Measurements from ENCODE around the gene ARPC2.
A peak's percentile ranks its signal among the peaks of the same experiment; 100 is the strongest.

DNA sequence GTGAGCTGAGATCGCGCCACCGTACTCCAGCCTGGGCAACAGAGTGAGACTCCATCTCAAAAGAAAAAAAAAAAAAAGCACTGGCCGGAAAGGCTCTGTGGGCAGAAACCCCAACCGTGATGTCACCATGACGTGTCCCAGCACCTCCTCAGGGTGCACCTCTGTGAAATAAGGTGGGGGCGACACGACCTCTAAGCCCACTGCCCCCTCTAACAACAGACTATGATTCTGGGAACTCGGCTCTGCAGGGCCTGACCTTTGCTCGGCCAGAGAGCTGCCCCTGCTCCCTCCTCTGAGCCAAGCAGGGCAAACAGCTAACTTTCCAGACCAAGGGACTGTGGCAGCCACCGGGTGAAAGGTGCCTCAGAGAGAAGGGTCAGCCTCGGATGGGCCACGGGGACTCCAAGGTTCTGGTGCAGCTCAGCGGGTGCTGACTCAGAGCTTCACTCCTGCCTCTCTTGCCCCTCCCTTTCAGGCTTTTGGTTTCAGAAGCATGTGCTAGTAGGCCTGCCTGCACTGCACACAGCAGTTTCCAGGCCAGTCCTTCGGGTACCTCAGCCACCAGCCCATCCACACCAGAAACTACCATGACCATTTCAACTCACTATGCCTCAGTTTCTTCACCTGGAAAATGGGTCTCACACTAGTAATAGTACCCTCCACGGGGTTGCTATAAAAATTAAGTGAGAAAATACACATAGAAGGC lies 67.3 kb downstream of the ARPC2 start:
- TF ChIP-seq, protein P1, sequence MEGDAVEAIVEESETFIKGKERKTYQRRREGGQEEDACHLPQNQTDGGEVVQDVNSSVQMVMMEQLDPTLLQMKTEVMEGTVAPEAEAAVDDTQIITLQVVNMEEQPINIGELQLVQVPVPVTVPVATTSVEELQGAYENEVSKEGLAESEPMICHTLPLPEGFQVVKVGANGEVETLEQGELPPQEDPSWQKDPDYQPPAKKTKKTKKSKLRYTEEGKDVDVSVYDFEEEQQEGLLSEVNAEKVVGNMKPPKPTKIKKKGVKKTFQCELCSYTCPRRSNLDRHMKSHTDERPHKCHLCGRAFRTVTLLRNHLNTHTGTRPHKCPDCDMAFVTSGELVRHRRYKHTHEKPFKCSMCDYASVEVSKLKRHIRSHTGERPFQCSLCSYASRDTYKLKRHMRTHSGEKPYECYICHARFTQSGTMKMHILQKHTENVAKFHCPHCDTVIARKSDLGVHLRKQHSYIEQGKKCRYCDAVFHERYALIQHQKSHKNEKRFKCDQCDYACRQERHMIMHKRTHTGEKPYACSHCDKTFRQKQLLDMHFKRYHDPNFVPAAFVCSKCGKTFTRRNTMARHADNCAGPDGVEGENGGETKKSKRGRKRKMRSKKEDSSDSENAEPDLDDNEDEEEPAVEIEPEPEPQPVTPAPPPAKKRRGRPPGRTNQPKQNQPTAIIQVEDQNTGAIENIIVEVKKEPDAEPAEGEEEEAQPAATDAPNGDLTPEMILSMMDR (IDR thresholded peaks at IDR 0.05; ENCODE audit: low read depth, low read length, missing input control) = no peak
- TF ChIP-seq JUND (IDR thresholded peaks at IDR 0.05) (no peak), SP1 (IDR thresholded peaks at IDR 0.05) (peak; percentile 77), RAD21 (IDR thresholded peaks at IDR 0.05) (peak in 1 of 2 donors; percentile 20), GABPA (IDR thresholded peaks at IDR 0.05 in 1 of 2, conservative IDR thresholded peaks at IDR 0.05 in 1 of 2) (no peak), TAF1 (conservative IDR thresholded peaks at IDR 0.05) (no peak), EGR1 (IDR thresholded peaks at IDR 0.05; ENCODE audit: low read depth in 2 of 2) (no peak), YY1 (IDR thresholded peaks at IDR 0.05) (no peak), HNF4A (conservative IDR thresholded peaks at IDR 0.05) (peak; percentile 87 to 88), FOXA1 (IDR thresholded peaks at IDR 0.05) (no peak)
- TF ChIP-seq, protein P2, sequence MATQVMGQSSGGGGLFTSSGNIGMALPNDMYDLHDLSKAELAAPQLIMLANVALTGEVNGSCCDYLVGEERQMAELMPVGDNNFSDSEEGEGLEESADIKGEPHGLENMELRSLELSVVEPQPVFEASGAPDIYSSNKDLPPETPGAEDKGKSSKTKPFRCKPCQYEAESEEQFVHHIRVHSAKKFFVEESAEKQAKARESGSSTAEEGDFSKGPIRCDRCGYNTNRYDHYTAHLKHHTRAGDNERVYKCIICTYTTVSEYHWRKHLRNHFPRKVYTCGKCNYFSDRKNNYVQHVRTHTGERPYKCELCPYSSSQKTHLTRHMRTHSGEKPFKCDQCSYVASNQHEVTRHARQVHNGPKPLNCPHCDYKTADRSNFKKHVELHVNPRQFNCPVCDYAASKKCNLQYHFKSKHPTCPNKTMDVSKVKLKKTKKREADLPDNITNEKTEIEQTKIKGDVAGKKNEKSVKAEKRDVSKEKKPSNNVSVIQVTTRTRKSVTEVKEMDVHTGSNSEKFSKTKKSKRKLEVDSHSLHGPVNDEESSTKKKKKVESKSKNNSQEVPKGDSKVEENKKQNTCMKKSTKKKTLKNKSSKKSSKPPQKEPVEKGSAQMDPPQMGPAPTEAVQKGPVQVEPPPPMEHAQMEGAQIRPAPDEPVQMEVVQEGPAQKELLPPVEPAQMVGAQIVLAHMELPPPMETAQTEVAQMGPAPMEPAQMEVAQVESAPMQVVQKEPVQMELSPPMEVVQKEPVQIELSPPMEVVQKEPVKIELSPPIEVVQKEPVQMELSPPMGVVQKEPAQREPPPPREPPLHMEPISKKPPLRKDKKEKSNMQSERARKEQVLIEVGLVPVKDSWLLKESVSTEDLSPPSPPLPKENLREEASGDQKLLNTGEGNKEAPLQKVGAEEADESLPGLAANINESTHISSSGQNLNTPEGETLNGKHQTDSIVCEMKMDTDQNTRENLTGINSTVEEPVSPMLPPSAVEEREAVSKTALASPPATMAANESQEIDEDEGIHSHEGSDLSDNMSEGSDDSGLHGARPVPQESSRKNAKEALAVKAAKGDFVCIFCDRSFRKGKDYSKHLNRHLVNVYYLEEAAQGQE (IDR thresholded peaks at IDR 0.05) = no peak
- TF ChIP-seq, protein P3, sequence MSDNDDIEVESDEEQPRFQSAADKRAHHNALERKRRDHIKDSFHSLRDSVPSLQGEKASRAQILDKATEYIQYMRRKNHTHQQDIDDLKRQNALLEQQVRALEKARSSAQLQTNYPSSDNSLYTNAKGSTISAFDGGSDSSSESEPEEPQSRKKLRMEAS (IDR thresholded peaks at IDR 0.05) = no peak
- TF ChIP-seq, protein P4, sequence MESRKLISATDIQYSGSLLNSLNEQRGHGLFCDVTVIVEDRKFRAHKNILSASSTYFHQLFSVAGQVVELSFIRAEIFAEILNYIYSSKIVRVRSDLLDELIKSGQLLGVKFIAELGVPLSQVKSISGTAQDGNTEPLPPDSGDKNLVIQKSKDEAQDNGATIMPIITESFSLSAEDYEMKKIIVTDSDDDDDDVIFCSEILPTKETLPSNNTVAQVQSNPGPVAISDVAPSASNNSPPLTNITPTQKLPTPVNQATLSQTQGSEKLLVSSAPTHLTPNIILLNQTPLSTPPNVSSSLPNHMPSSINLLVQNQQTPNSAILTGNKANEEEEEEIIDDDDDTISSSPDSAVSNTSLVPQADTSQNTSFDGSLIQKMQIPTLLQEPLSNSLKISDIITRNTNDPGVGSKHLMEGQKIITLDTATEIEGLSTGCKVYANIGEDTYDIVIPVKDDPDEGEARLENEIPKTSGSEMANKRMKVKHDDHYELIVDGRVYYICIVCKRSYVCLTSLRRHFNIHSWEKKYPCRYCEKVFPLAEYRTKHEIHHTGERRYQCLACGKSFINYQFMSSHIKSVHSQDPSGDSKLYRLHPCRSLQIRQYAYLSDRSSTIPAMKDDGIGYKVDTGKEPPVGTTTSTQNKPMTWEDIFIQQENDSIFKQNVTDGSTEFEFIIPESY (IDR thresholded peaks at IDR 0.05) = no peak
- TF ChIP-seq, protein P5, sequence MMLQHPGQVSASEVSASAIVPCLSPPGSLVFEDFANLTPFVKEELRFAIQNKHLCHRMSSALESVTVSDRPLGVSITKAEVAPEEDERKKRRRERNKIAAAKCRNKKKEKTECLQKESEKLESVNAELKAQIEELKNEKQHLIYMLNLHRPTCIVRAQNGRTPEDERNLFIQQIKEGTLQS (IDR thresholded peaks at IDR 0.05) = no peak
